WERI-Rb-1 (cell line): Measurements from ENCODE around the gene CLEC16A.

Experiments
- DNase-seq: peaks from one replicate; pipeline ENCODE4 v3.0.0-alpha.2; 2020
- H3K27ac ChIP-seq: fragments of 250-450 bp; sonication (Bioruptor Pico); 2 replicates; pipeline ENCODE4 v1.5.1; 2020; ENCODE audit warnings: mild to moderate bottlenecking, moderate library complexity
- H3K27me3 ChIP-seq: fragments of 250-450 bp; sonication (Bioruptor Pico); 2 replicates; pipeline ENCODE4 v1.5.1; 2021; ENCODE audit warnings: mild to moderate bottlenecking, low read depth, moderate library complexity; ENCODE audit not compliant: insufficient read depth, severe bottlenecking
- H3K36me3 ChIP-seq: fragments of 250-450 bp; sonication (Bioruptor Pico); 2 replicates; pipeline ENCODE4 v1.5.1; 2020; ENCODE audit warnings: mild to moderate bottlenecking, moderate library complexity
- H3K4me3 ChIP-seq: 2 replicates; pipeline ENCODE4 v1.5.1; 2011; ENCODE audit warnings: low read depth, mild to moderate bottlenecking, control low read depth, low read length
- H3K9me3 ChIP-seq: fragments of 250-450 bp; sonication (Bioruptor Pico); 2 replicates; pipeline ENCODE4 v1.5.1; 2021; ENCODE audit warnings: mild to moderate bottlenecking, moderate library complexity; ENCODE audit not compliant: severe bottlenecking
- CTCF ChIP-seq: IDR thresholded peaks from 2 replicates; pipeline ENCODE4 v1.5.1; 2011; ENCODE audit warnings: low read depth, mild to moderate bottlenecking, control low read depth, inconsistent platforms, low read length

Gene CLEC16A

GRCh38 chr16:11193494-11193893, 249.1 kb downstream of the CLEC16A start:
- Histone ChIP-seq H3K27me3 (no peaks in the 10 kb centered on the region), H3K36me3 (no peaks in the 10 kb centered on the region), H3K4me3 (no peak overlapping the region), H3K9me3 (no peaks in the 10 kb centered on the region), H3K27ac (no peak overlapping the region)
- DNase-seq: no peak
- no peak for TF ChIP-seq CTCF

- no peak overlapping the region for H3K4me3 ChIP-seq
- no peaks in the 10 kb centered on the region for H3K27me3 ChIP-seq
- H3K36me3 ChIP-seq: no peaks in the 10 kb centered on the region
- no peak for TF ChIP-seq CTCF
- no peak overlapping the region for H3K27ac ChIP-seq
- H3K9me3 ChIP-seq: no peaks in the 10 kb centered on the region
- no peak for DNase-seq
Measured at GRCh38 chr16:11194913-11195312, 250.5 kb downstream of the CLEC16A start.

GRCh38 chr16:11196286-11196828, 252.0 kb downstream of the CLEC16A start:
- Histone ChIP-seq H3K36me3 (no peaks in the 10 kb centered on the region), H3K9me3 (no peaks in the 10 kb centered on the region), H3K27me3 (no peaks in the 10 kb centered on the region), H3K4me3 (no peak overlapping the region), H3K27ac (no peak overlapping the region)
- no peak for DNase-seq
- TF ChIP-seq CTCF: no peak

- Histone ChIP-seq H3K9me3 (no peaks in the 10 kb centered on the region), H3K27ac (no peak overlapping the region), H3K4me3 (no peak overlapping the region), H3K27me3 (no peaks in the 10 kb centered on the region), H3K36me3 (no peaks in the 10 kb centered on the region)
- no peak for DNase-seq
- no peak for TF ChIP-seq CTCF
Measured at GRCh38 chr16:11198375-11198774, 254.0 kb downstream of the CLEC16A start.

- DNase-seq: no peak
Measured at GRCh38 chr16:11198828-11199227, 254.5 kb downstream of the CLEC16A start.

More at GRCh38 chr16:11198828-11199227, 254.5 kb downstream of the CLEC16A start:
- Histone ChIP-seq H3K36me3 (no peaks in the 10 kb centered on the region), H3K27ac (no peak overlapping the region), H3K4me3 (no peak overlapping the region), H3K9me3 (no peaks in the 10 kb centered on the region), H3K27me3 (no peaks in the 10 kb centered on the region)
- no peak for TF ChIP-seq CTCF
